Suprapubic skin (tissue), 4 donors: ENCODE results near the gene LRRN4. TPM values are rescaled to one million over a fixed set of nuclear protein-coding genes. Genes with fewer than 3 reads are reported as not detected.

Source experiments
- DNase-seq, 2 donors: peaks; one replicate each; pipeline ENCODE4 v3.0.0-alpha.2; 2019; ENCODE audit warnings: low spot score in 2 of 2
- H3K27ac ChIP-seq: fragments of 200-600 bp; sonication (generic); one replicate; pipeline ENCODE4 v1.5.1; 2019
- H3K27me3 ChIP-seq: fragments of 200-600 bp; sonication (generic); one replicate; pipeline ENCODE4 v1.5.1; 2019
- H3K36me3 ChIP-seq: fragments of 200-600 bp; sonication (generic); one replicate; pipeline ENCODE4 v1.5.1; 2019
- H3K4me1 ChIP-seq: fragments of 200-600 bp; sonication (generic); one replicate; pipeline ENCODE4 v1.5.1; 2019
- H3K4me3 ChIP-seq: fragments of 200-600 bp; sonication (generic); one replicate; pipeline ENCODE4 v1.5.1; 2019; ENCODE audit warnings: mild to moderate bottlenecking
- H3K9me3 ChIP-seq: fragments of 200-600 bp; sonication (generic); one replicate; pipeline ENCODE4 v1.5.1; 2019
- EP300 ChIP-seq: sonication (generic); formaldehyde crosslinking; IDR thresholded peaks from one replicate; pipeline ENCODE4 v1.6.1; 2017; ENCODE audit warnings: antibody characterized with exemption
- POLR2A ChIP-seq, 2 donors: fragments of 450-650 bp; IDR thresholded peaks; one replicate each; pipeline ENCODE4 v1.6.1; 2017; ENCODE audit warnings: antibody characterized with exemption in 2 of 2, mild to moderate bottlenecking in 2 of 2, moderate library complexity in 2 of 2
- POLR2AphosphoS5 ChIP-seq, 3 donors: sonication (generic); formaldehyde crosslinking; IDR thresholded peaks; one replicate each; pipeline ENCODE4 v1.6.1; 2017; ENCODE audit warnings: antibody characterized with exemption in 3 of 3
- WGBS: methylation state at CpG from one replicate; pipeline ENCODE4 v1.1.5; 2018; 5-methylcytosine and 5-hydroxymethylcytosine counted together
- total RNA-seq, 4 donors: library from RNA; depleted of rRNA; stranded (reverse); fragments of >200 nt; gene quantifications; one replicate each; pipeline ENCODE4 v1.1.0, GENCODE V29; 2016
- TF ChIP-seq, protein P1 (sequence below), 2 donors: fragments of 200-600 bp in 1 of 2; fragments of 450-650 bp in 1 of 2; sonication (generic) in 1 of 2; IDR thresholded peaks; one replicate each; pipeline ENCODE4 v1.5.1; 2016 to 2019; ENCODE audit warnings: antibody characterized with exemption in 2 of 2, mild to moderate bottlenecking in 1 of 2, moderate library complexity in 1 of 2

The LRRN4 gene
- total RNA-seq, 4 donors from 2014 or later, result 0.80 TPM; not detected in 3

- H3K4me3 ChIP-seq, result no peak overlapping the region
- no peak for DNase-seq
- TF ChIP-seq POLR2AphosphoS5 (IDR thresholded peaks at IDR 0.05), result no peak
- no peak for TF ChIP-seq POLR2A (IDR thresholded peaks at IDR 0.05)
- no peak for TF ChIP-seq EP300
- TF ChIP-seq, protein P1, sequence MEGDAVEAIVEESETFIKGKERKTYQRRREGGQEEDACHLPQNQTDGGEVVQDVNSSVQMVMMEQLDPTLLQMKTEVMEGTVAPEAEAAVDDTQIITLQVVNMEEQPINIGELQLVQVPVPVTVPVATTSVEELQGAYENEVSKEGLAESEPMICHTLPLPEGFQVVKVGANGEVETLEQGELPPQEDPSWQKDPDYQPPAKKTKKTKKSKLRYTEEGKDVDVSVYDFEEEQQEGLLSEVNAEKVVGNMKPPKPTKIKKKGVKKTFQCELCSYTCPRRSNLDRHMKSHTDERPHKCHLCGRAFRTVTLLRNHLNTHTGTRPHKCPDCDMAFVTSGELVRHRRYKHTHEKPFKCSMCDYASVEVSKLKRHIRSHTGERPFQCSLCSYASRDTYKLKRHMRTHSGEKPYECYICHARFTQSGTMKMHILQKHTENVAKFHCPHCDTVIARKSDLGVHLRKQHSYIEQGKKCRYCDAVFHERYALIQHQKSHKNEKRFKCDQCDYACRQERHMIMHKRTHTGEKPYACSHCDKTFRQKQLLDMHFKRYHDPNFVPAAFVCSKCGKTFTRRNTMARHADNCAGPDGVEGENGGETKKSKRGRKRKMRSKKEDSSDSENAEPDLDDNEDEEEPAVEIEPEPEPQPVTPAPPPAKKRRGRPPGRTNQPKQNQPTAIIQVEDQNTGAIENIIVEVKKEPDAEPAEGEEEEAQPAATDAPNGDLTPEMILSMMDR (IDR thresholded peaks at IDR 0.05), result no peak
- WGBS, result 88% methylated on average over 5 of the region's 5 CpGs
- no peaks in the 10 kb centered on the region for H3K27me3 ChIP-seq
- no peaks in the 10 kb centered on the region for H3K9me3 ChIP-seq
- H3K27ac ChIP-seq, result no peak overlapping the region
- no peaks in the 10 kb centered on the region for H3K4me1 ChIP-seq
- peaks cover 14% of the 10 kb centered on the region for H3K36me3 ChIP-seq
Observed at GRCh38 chr20:6095409-6095808, 41.5 kb upstream of the LRRN4 start.

- Histone ChIP-seq H3K4me3 (no peak overlapping the region), H3K9me3 (no peaks in the 10 kb centered on the region), H3K36me3 (peaks cover 14% of the 10 kb centered on the region), H3K27ac (no peak overlapping the region), H3K27me3 (no peaks in the 10 kb centered on the region), H3K4me1 (no peaks in the 10 kb centered on the region)
- TF ChIP-seq POLR2A (IDR thresholded peaks at IDR 0.05) (no peak), POLR2AphosphoS5 (IDR thresholded peaks at IDR 0.05) (no peak), EP300 (no peak)
- TF ChIP-seq, protein P1 (IDR thresholded peaks at IDR 0.05), result no peak
- 95% methylated on average over 4 of the region's 4 CpGs for WGBS
- DNase-seq, result no peak
Observed at GRCh38 chr20:6094565-6094964, 40.7 kb upstream of the LRRN4 start.

- no peaks in the 10 kb centered on the region for H3K9me3 ChIP-seq
- peaks cover 14% of the 10 kb centered on the region for H3K36me3 ChIP-seq
- H3K4me1 ChIP-seq, result no peaks in the 10 kb centered on the region
- H3K27me3 ChIP-seq, result no peaks in the 10 kb centered on the region
- TF ChIP-seq POLR2A (IDR thresholded peaks at IDR 0.05) (no peak), EP300 (no peak), POLR2AphosphoS5 (IDR thresholded peaks at IDR 0.05) (no peak)
- TF ChIP-seq, protein P1 (IDR thresholded peaks at IDR 0.05), result no peak
- DNase-seq, result no peak
- 75% methylated on average over 3 of the region's 3 CpGs for WGBS
- H3K4me3 ChIP-seq, result no peak overlapping the region
- no peak overlapping the region for H3K27ac ChIP-seq
Observed at GRCh38 chr20:6094063-6094462, 40.2 kb upstream of the LRRN4 start.

DNA sequence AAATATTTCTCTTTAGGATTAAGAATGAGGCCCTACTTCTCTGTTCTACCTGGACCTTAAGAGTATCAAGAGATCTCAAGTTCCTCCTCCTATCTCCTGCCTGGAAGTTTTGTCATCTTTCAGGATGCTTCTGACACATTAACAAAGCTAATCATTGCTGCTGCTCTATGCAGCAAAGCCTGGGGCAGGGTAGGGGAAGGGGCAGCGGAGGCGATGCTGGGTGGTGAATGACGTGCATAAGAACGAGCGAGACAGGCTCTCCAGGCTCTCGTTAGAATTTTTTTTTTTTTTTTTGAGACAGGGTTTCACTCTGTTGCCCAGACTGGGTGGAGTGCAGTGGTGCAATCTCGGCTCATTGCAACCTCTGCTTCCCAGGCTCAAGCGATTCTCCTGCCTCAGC, 37.8 kb upstream of the LRRN4 start:
- no peak for DNase-seq
- Histone ChIP-seq H3K9me3 (no peaks in the 10 kb centered on the region), H3K27me3 (no peaks in the 10 kb centered on the region), H3K27ac (no peak overlapping the region), H3K4me3 (no peak overlapping the region), H3K4me1 (no peaks in the 10 kb centered on the region), H3K36me3 (peaks cover 20% of the 10 kb centered on the region)
- TF ChIP-seq, protein P1 (IDR thresholded peaks at IDR 0.05), result no peak
- TF ChIP-seq EP300 (no peak), POLR2AphosphoS5 (IDR thresholded peaks at IDR 0.05) (no peak), POLR2A (IDR thresholded peaks at IDR 0.05) (no peak)
- WGBS, result 79% methylated on average over 8 of the region's 8 CpGs

GRCh38 chr20:6086868-6087267, 33.0 kb upstream of the LRRN4 start:
- H3K27ac ChIP-seq, result no peak overlapping the region
- peaks cover 31% of the 10 kb centered on the region for H3K36me3 ChIP-seq
- no peaks in the 10 kb centered on the region for H3K27me3 ChIP-seq
- H3K9me3 ChIP-seq, result no peaks in the 10 kb centered on the region
- no peaks in the 10 kb centered on the region for H3K4me1 ChIP-seq
- no peak overlapping the region for H3K4me3 ChIP-seq
- WGBS, result 51% methylated on average over 2 of the region's 2 CpGs
- no peak for TF ChIP-seq POLR2AphosphoS5 (IDR thresholded peaks at IDR 0.05)
- TF ChIP-seq, protein P1 (IDR thresholded peaks at IDR 0.05), result no peak
- no peak for DNase-seq
